OCI-LY7 (cell line): Measurements from ENCODE around the gene PSAPL1. TPM values are rescaled to one million over a fixed set of nuclear protein-coding genes. Genes with fewer than 3 reads are reported as not detected.

ENCODE experiments used
- BruUV-seq: library from RNA; stranded (reverse); fragments of 400-500 nt; replicated peaks from 2 replicates; lab custom pipeline; 2021; lab: Mats Ljungman, UMichigan
- CTCF ChIA-PET: fragments of 300-600 bp; sonication (Branson Sonifier 250); formaldehyde crosslinking; loops from one replicate; lab custom pipeline; 2022; ENCODE audit warnings: antibody characterized with exemption; ENCODE audit not compliant: unreplicated experiment; lab: Charles Lee
- POLR2A ChIA-PET: fragments of 300-600 bp; sonication (Branson Sonifier 250); formaldehyde crosslinking; loops from one replicate; lab custom pipeline; 2022; ENCODE audit warnings: antibody characterized with exemption; lab: Charles Lee
- DNase-seq: peaks from one replicate; pipeline ENCODE4 v3.0.0-alpha.2; 2015; ENCODE audit warnings: low spot score
- H2AFZ ChIP-seq: fragments of 200-600 bp; sonication (generic), shearing (Covaris generic); 2 replicates; pipeline ENCODE4 v1.6.1; 2014; ENCODE audit warnings: mild to moderate bottlenecking, antibody characterized with exemption, low read length, moderate library complexity
- H3K27ac ChIP-seq: fragments of 200-600 bp; sonication (generic); 2 replicates; pipeline ENCODE4 v1.5.1; 2014; ENCODE audit warnings: mixed run types, low read depth, mild to moderate bottlenecking, moderate library complexity, low read length, inconsistent platforms; ENCODE audit not compliant: poor library complexity, severe bottlenecking
- H3K36me3 ChIP-seq: fragments of 200-600 bp; sonication (generic); 2 replicates; pipeline ENCODE4 v1.6.1; 2014; ENCODE audit warnings: mild to moderate bottlenecking, antibody characterized with exemption, low read length, moderate library complexity, mixed read lengths; ENCODE audit not compliant: insufficient read depth
- H3K4me1 ChIP-seq: fragments of 200-600 bp; sonication (generic); 2 replicates; pipeline ENCODE4 v1.5.1; 2014; ENCODE audit warnings: mild to moderate bottlenecking, low read length; ENCODE audit not compliant: insufficient read depth, poor library complexity, severe bottlenecking
- H3K4me2 ChIP-seq: fragments of 200-600 bp; sonication (generic); 2 replicates; pipeline ENCODE4 v1.6.1; 2014; ENCODE audit warnings: mild to moderate bottlenecking, low read length
- H3K4me3 ChIP-seq: fragments of 200-600 bp; sonication (generic); 2 replicates; pipeline ENCODE4 v1.5.1; 2014; ENCODE audit warnings: mild to moderate bottlenecking, low read depth, low read length; ENCODE audit not compliant: poor library complexity, severe bottlenecking
- H3K79me2 ChIP-seq: fragments of 200-600 bp; sonication (generic); 2 replicates; pipeline ENCODE4 v1.6.1; 2016; ENCODE audit warnings: low read depth, mild to moderate bottlenecking, low read length, moderate library complexity, mixed read lengths; ENCODE audit not compliant: insufficient read depth
- H3K9me2 ChIP-seq: fragments of 200-600 bp; sonication (generic); 2 replicates; pipeline ENCODE4 v1.6.1; 2016; ENCODE audit warnings: mild to moderate bottlenecking, low read length, mixed read lengths; ENCODE audit not compliant: insufficient read depth
- H3K9me3 ChIP-seq: fragments of 200-600 bp; sonication (generic); 2 replicates; pipeline ENCODE4 v1.6.1; 2014; ENCODE audit warnings: mild to moderate bottlenecking, mixed run types, low read length, mixed read lengths
- H4K20me1 ChIP-seq: fragments of 200-600 bp; sonication (generic); 2 replicates; pipeline ENCODE4 v1.6.1; 2014; ENCODE audit warnings: mild to moderate bottlenecking, antibody characterized with exemption, low read length, moderate library complexity, mixed read lengths; ENCODE audit not compliant: insufficient read depth
- CTCF ChIP-seq: fragments of 200-600 bp; sonication (generic); conservative IDR thresholded peaks from 2 replicates; pipeline ENCODE4 v1.5.1; 2014; ENCODE audit warnings: mild to moderate bottlenecking, antibody characterized with exemption, low read length, moderate library complexity, mixed read lengths
- EZH2phosphoT487 ChIP-seq: fragments of 200-600 bp; sonication (generic); IDR thresholded peaks from 2 replicates; pipeline ENCODE4 v1.6.1; 2018; ENCODE audit warnings: low read depth, borderline replicate concordance, mild to moderate bottlenecking, mixed run types, antibody characterized with exemption, low read length, moderate library complexity, mixed read lengths
- intact Hi-C: fragments of 100-400 bp; cut with micrococcal nuclease; formaldehyde crosslinking; loops from one replicate; pipeline ENCODE4 v1.10.0; 2022; ENCODE audit not compliant: unreplicated experiment
- total RNA-seq, 2 experiments: library from RNA; depleted of rRNA in 1 of 2; stranded (reverse); fragments of >200 nt in 1 of 2; shearing (Covaris generic) in 1 of 2; gene quantifications; 2 replicates each; pipeline ENCODE4 v1.2.3, GENCODE V29; 2014 to 2022

PSAPL1 gene
- total RNA-seq, 2 experiments from 2014 or later = not detected

GRCh38 chr4:7412554-7412912 lies 22.2 kb downstream of the PSAPL1 start:
- TF ChIP-seq CTCF = no peak
- Histone ChIP-seq H2AFZ (no peak overlapping the region), H3K4me1 (no peaks in the 10 kb centered on the region), H3K4me3 (no peak overlapping the region), H3K79me2 (no peaks in the 10 kb centered on the region), H3K9me2 (no peaks in the 10 kb centered on the region), H4K20me1 (no peaks in the 10 kb centered on the region), H3K4me2 (no peak overlapping the region), H3K36me3 (no peaks in the 10 kb centered on the region), H3K9me3 (no peaks in the 10 kb centered on the region), H3K27ac (no peak overlapping the region)
- intact Hi-C loops = no loop called here
- no TSS peak for BruUV-seq
- POLR2A ChIA-PET = no interaction called here
- no peak for DNase-seq
- CTCF ChIA-PET = no interaction called here

- H4K20me1 ChIP-seq = no peaks in the 10 kb centered on the region
- no peak for DNase-seq
- intact Hi-C loops = no loop called here
- H3K9me2 ChIP-seq = no peaks in the 10 kb centered on the region
- no peaks in the 10 kb centered on the region for H3K36me3 ChIP-seq
- ChIA-PET CTCF (no interaction called here), POLR2A (no interaction called here)
- H2AFZ ChIP-seq = no peak overlapping the region
- H3K4me1 ChIP-seq = no peaks in the 10 kb centered on the region
- no peaks in the 10 kb centered on the region for H3K9me3 ChIP-seq
- no peak overlapping the region for H3K4me2 ChIP-seq
- H3K27ac ChIP-seq = no peak overlapping the region
- TF ChIP-seq CTCF (no peak), EZH2phosphoT487 (no peak)
- H3K79me2 ChIP-seq = no peaks in the 10 kb centered on the region
- H3K4me3 ChIP-seq = no peak overlapping the region
- no TSS peak for BruUV-seq
Observed at GRCh38 chr4:7411896-7412553, 22.7 kb downstream of the PSAPL1 start.

GRCh38 chr4:7411491-7411890 lies 23.2 kb downstream of the PSAPL1 start:
- no peak for TF ChIP-seq CTCF
- TF ChIP-seq EZH2phosphoT487 = no peak
- no peaks in the 10 kb centered on the region for H4K20me1 ChIP-seq
- ChIA-PET POLR2A (interaction anchor here (0.7 kb wide), 1 partner anchor 417 kb away, joined by 6 read pairs; no protein-coding TSS in a partner anchor), CTCF (no interaction called here)
- DNase-seq = no peak
- no peaks in the 10 kb centered on the region for H3K36me3 ChIP-seq
- BruUV-seq = no TSS peak
- intact Hi-C loops = no loop called here
- no peak overlapping the region for H2AFZ ChIP-seq
- no peaks in the 10 kb centered on the region for H3K9me2 ChIP-seq
- no peak overlapping the region for H3K27ac ChIP-seq
- no peak overlapping the region for H3K4me3 ChIP-seq
- no peaks in the 10 kb centered on the region for H3K4me1 ChIP-seq
- no peaks in the 10 kb centered on the region for H3K79me2 ChIP-seq
- H3K9me3 ChIP-seq = no peaks in the 10 kb centered on the region
- no peak overlapping the region for H3K4me2 ChIP-seq
